Measurements from ENCODE around the gene DDOST. TPM values are rescaled to one million over a fixed set of nuclear protein-coding genes. Genes with fewer than 3 reads are reported as not detected.

Gene DDOST
- polyA plus RNA-seq, 1 donor (not counting 4 experiments of a cell fraction or from before 2014, with no cell fraction given): 263 TPM

DNA sequence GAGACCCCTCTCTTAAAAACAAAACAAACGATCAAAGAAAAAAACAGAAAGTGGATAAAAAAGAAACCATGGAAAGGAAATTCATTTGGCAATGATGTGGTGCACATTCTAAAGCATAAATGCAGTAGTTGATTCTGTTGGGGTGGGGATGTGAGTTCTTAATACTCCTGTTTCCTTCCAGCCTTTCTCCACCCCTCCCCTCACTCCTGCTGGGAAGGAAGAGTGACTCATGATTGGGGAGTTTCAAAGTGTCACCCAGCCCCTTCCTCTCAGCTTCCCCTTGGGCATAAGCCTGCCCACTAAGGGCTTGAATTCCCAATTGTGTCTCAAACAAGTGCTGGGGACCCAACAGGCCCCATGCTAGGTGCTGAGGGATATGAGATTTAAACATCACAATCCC lies 34.6 kb downstream of the DDOST start:
- H3K36me3 ChIP-seq (ENCODE audit: control insufficient read depth in 2 of 2, extremely low read depth in 1 of 2, insufficient read depth in 2 of 2, low read length in 2 of 2): no peaks in the 10 kb centered on the region
- H3K4me2 ChIP-seq (ENCODE audit: control insufficient read depth, extremely low read depth, insufficient read depth, low read depth, low read length): no peak overlapping the region
- DNase-seq (ENCODE audit: low read depth, low spot score) (no peak), FAIRE-seq (no peak)
- no peak overlapping the region for H3K9ac ChIP-seq (ENCODE audit: control insufficient read depth, extremely low read depth, insufficient read depth, low read length)
- H3K9me3 ChIP-seq (ENCODE audit: control insufficient read depth, low read depth, low read length): no peaks in the 10 kb centered on the region
- H2AFZ ChIP-seq (ENCODE audit: control insufficient read depth, low read length): no peak overlapping the region
- H3K9me1 ChIP-seq (ENCODE audit: control insufficient read depth, extremely low read depth, insufficient read depth, low read length): no peaks in the 10 kb centered on the region
- TF ChIP-seq EZH2 (IDR thresholded peaks at IDR 0.05; ENCODE audit: low read length) (no peak), CTCF (optimal IDR thresholded peaks at IDR 0.05 in 1 of 3, IDR thresholded peaks at IDR 0.05 in 1 of 3, conservative IDR thresholded peaks at IDR 0.05 in 1 of 3; ENCODE audit: extremely low read depth in 1 of 3, insufficient read depth in 2 of 3, low read length in 3 of 3) (no peak)
- no peak overlapping the region for H3K27ac ChIP-seq (ENCODE audit: control insufficient read depth, insufficient read depth, low read length)
- H3K4me1 ChIP-seq (ENCODE audit: control insufficient read depth, extremely low read depth, insufficient read depth, low read length): no peaks in the 10 kb centered on the region
- no peaks in the 10 kb centered on the region for H3K27me3 ChIP-seq (ENCODE audit: control insufficient read depth, extremely low read depth, insufficient read depth, low read length)
- no peak overlapping the region for H3K4me3 ChIP-seq (ENCODE audit: control insufficient read depth in 2 of 3, extremely low read depth in 1 of 3, insufficient read depth in 2 of 3, low read depth in 1 of 3, low read length in 3 of 3)
- H3K79me2 ChIP-seq (ENCODE audit: control insufficient read depth, insufficient read depth, low read length): no peaks in the 10 kb centered on the region
- dilution Hi-C loops (cut with MboI; ENCODE audit: extremely low pct_ligation_motif_present, low sequenced_read_pairs): no loop called here
- no peaks in the 10 kb centered on the region for H4K20me1 ChIP-seq (ENCODE audit: control insufficient read depth, extremely low read depth, insufficient read depth, low read length)

- no peak for DNase-seq (ENCODE audit: low read depth, low spot score)
- Histone ChIP-seq H3K4me2 (ENCODE audit: control insufficient read depth, extremely low read depth, insufficient read depth, low read depth, low read length) (no peak overlapping the region), H3K4me1 (ENCODE audit: control insufficient read depth, extremely low read depth, insufficient read depth, low read length) (no peaks in the 10 kb centered on the region), H3K4me3 (ENCODE audit: control insufficient read depth in 2 of 3, extremely low read depth in 1 of 3, insufficient read depth in 2 of 3, low read depth in 1 of 3, low read length in 3 of 3) (no peak overlapping the region), H4K20me1 (ENCODE audit: control insufficient read depth, extremely low read depth, insufficient read depth, low read length) (no peaks in the 10 kb centered on the region), H3K9ac (ENCODE audit: control insufficient read depth, extremely low read depth, insufficient read depth, low read length) (no peak overlapping the region), H2AFZ (ENCODE audit: control insufficient read depth, low read length) (no peak overlapping the region), H3K79me2 (ENCODE audit: control insufficient read depth, insufficient read depth, low read length) (no peaks in the 10 kb centered on the region), H3K27me3 (ENCODE audit: control insufficient read depth, extremely low read depth, insufficient read depth, low read length) (no peaks in the 10 kb centered on the region), H3K36me3 (ENCODE audit: control insufficient read depth in 2 of 2, extremely low read depth in 1 of 2, insufficient read depth in 2 of 2, low read length in 2 of 2) (no peaks in the 10 kb centered on the region), H3K9me3 (ENCODE audit: control insufficient read depth, low read depth, low read length) (no peaks in the 10 kb centered on the region), H3K27ac (ENCODE audit: control insufficient read depth, insufficient read depth, low read length) (no peak overlapping the region), H3K9me1 (ENCODE audit: control insufficient read depth, extremely low read depth, insufficient read depth, low read length) (no peaks in the 10 kb centered on the region)
- dilution Hi-C loops (cut with MboI; ENCODE audit: extremely low pct_ligation_motif_present, low sequenced_read_pairs): no loop called here
- no peak for TF ChIP-seq EZH2 (IDR thresholded peaks at IDR 0.05; ENCODE audit: low read length)
- TF ChIP-seq CTCF (optimal IDR thresholded peaks at IDR 0.05 in 1 of 3, IDR thresholded peaks at IDR 0.05 in 1 of 3, conservative IDR thresholded peaks at IDR 0.05 in 1 of 3; ENCODE audit: extremely low read depth in 1 of 3, insufficient read depth in 2 of 3, low read length in 3 of 3): no peak
- no peak for FAIRE-seq
These were observed 35.1 kb downstream of the DDOST start for GRCh38 chr1:20626098-20626427.

All from keratinocyte (primary cell).